Measurements from ENCODE around the gene LYL1. TPM values are rescaled to one million over a fixed set of nuclear protein-coding genes. Genes with fewer than 3 reads are reported as not detected.
A peak's percentile ranks its signal among the peaks of the same experiment; 100 is the strongest.

LYL1 gene
- total and polyA plus RNA-seq, 2 of the 13 experiments (the other 11 are each of a cell fraction or from before 2014, with no cell fraction given), result 0.75 to 0.92 TPM

DNA sequence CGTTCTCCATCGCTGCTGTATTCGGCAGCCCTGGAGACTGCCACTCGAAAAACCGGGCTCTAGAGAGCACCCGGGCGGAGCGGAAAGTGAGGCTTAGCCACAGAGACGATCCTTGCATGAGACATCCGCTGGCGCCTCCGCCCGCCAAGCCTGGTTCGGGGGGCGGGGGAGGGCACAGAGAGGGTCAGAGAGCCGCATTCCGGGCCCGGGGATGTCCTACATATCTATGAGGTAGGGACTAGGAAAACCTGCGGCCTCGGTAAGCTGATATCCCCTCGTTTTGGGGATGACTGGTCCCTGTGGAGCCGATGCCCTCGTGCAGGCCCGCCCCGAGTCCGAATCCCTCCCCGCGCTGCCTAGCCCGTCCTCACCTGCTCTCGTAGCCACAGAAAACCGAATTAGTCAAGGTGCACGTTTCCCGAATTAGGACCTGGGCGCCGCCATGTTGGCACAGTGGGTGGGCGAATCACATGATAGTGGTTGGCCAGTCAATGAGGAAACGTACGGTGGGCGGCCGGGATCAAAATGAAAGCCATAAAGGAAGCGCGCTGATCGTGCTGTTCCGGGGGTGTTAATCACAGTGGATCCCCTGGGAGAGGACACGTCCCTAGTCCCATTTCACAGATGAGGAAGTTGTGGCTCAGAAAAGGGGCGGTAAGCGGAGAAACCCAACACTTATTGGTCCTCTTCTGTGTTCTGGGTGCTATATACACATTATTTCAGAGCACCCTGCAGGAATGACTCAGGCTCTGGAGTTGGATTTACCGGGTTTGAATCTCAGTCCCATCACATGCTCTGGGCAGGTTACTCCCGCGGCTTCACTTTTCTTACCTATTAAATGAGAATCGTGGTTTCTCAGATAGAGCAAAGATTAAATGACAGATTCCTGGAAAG is 13.9 kb upstream of the LYL1 start, which contains the start of gene TRMT1 (continued):
- TF ChIP-seq, protein P1, sequence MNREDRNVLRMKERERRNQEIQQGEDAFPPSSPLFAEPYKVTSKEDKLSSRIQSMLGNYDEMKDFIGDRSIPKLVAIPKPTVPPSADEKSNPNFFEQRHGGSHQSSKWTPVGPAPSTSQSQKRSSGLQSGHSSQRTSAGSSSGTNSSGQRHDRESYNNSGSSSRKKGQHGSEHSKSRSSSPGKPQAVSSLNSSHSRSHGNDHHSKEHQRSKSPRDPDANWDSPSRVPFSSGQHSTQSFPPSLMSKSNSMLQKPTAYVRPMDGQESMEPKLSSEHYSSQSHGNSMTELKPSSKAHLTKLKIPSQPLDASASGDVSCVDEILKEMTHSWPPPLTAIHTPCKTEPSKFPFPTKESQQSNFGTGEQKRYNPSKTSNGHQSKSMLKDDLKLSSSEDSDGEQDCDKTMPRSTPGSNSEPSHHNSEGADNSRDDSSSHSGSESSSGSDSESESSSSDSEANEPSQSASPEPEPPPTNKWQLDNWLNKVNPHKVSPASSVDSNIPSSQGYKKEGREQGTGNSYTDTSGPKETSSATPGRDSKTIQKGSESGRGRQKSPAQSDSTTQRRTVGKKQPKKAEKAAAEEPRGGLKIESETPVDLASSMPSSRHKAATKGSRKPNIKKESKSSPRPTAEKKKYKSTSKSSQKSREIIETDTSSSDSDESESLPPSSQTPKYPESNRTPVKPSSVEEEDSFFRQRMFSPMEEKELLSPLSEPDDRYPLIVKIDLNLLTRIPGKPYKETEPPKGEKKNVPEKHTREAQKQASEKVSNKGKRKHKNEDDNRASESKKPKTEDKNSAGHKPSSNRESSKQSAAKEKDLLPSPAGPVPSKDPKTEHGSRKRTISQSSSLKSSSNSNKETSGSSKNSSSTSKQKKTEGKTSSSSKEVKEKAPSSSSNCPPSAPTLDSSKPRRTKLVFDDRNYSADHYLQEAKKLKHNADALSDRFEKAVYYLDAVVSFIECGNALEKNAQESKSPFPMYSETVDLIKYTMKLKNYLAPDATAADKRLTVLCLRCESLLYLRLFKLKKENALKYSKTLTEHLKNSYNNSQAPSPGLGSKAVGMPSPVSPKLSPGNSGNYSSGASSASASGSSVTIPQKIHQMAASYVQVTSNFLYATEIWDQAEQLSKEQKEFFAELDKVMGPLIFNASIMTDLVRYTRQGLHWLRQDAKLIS (CRISPR knock-in tag; IDR thresholded peaks at IDR 0.05), result no peak
- no peak for TF ChIP-seq HIVEP1 (CRISPR knock-in tag; IDR thresholded peaks at IDR 0.05)
- no peak for TF ChIP-seq RFX5 (IDR thresholded peaks at IDR 0.05; ENCODE audit: low read depth, low read length)
- TF ChIP-seq ZNF383 (CRISPR knock-in tag; IDR thresholded peaks at IDR 0.05; ENCODE audit: borderline replicate concordance), result no peak
- TF ChIP-seq IRF2 (CRISPR knock-in tag; IDR thresholded peaks at IDR 0.05), result peak; percentile 85
- TF ChIP-seq FLYWCH1 (CRISPR knock-in tag; IDR thresholded peaks at IDR 0.05), result no peak
- TF ChIP-seq, protein P2, sequence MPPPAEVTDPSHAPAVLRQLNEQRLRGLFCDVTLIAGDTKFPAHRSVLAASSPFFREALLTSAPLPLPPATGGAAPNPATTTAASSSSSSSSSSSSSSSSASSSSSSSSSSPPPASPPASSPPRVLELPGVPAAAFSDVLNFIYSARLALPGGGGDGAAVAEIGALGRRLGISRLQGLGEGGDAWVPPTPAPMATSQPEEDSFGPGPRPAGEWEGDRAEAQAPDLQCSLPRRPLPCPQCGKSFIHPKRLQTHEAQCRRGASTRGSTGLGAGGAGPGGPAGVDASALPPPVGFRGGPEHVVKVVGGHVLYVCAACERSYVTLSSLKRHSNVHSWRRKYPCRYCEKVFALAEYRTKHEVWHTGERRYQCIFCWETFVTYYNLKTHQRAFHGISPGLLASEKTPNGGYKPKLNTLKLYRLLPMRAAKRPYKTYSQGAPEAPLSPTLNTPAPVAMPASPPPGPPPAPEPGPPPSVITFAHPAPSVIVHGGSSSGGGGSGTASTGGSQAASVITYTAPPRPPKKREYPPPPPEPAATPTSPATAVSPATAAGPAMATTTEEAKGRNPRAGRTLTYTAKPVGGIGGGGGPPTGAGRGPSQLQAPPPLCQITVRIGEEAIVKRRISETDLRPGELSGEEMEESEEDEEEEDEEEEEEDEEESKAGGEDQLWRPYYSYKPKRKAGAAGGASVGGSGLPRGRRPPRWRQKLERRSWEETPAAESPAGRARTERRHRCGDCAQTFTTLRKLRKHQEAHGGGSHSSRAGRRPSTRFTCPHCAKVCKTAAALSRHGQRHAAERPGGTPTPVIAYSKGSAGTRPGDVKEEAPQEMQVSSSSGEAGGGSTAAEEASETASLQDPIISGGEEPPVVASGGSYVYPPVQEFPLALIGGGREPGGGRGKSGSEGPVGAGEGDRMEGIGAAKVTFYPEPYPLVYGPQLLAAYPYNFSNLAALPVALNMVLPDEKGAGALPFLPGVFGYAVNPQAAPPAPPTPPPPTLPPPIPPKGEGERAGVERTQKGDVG (CRISPR knock-in tag; IDR thresholded peaks at IDR 0.05; ENCODE audit: borderline replicate concordance), result no peak
- no peak; the same call in 1 of the 2 replicates for TF ChIP-seq HOXD1 (CRISPR knock-in tag; IDR thresholded peaks at IDR 0.05)
- TF ChIP-seq ZBTB8A (CRISPR knock-in tag; IDR thresholded peaks at IDR 0.05; ENCODE audit: borderline replicate concordance, low read depth), result no peak
- no peak for TF ChIP-seq ZNF24 (IDR thresholded peaks at IDR 0.05)
- TF ChIP-seq KMT2B (CRISPR knock-in tag; IDR thresholded peaks at IDR 0.05), result peak; percentile 82
- TF ChIP-seq, protein P3, sequence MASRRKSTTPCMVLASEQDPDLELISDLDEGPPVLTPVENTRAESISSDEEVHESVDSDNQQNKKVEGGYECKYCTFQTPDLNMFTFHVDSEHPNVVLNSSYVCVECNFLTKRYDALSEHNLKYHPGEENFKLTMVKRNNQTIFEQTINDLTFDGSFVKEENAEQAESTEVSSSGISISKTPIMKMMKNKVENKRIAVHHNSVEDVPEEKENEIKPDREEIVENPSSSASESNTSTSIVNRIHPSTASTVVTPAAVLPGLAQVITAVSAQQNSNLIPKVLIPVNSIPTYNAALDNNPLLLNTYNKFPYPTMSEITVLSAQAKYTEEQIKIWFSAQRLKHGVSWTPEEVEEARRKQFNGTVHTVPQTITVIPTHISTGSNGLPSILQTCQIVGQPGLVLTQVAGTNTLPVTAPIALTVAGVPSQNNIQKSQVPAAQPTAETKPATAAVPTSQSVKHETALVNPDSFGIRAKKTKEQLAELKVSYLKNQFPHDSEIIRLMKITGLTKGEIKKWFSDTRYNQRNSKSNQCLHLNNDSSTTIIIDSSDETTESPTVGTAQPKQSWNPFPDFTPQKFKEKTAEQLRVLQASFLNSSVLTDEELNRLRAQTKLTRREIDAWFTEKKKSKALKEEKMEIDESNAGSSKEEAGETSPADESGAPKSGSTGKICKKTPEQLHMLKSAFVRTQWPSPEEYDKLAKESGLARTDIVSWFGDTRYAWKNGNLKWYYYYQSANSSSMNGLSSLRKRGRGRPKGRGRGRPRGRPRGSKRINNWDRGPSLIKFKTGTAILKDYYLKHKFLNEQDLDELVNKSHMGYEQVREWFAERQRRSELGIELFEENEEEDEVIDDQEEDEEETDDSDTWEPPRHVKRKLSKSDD (CRISPR knock-in tag; IDR thresholded peaks at IDR 0.05; ENCODE audit: low read depth), result no peak
- TF ChIP-seq MBNL3 (CRISPR knock-in tag; conservative IDR thresholded peaks at IDR 0.05), result no peak
- TF ChIP-seq, protein P4, sequence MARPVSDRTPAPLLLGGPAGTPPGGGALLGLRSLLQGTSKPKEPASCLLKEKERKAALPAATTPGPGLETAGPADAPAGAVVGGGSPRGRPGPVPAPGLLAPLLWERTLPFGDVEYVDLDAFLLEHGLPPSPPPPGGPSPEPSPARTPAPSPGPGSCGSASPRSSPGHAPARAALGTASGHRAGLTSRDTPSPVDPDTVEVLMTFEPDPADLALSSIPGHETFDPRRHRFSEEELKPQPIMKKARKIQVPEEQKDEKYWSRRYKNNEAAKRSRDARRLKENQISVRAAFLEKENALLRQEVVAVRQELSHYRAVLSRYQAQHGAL (CRISPR knock-in tag; IDR thresholded peaks at IDR 0.05; ENCODE audit: not compliant biosample characterization), result no peak
- TF ChIP-seq PITX1 (CRISPR knock-in tag; IDR thresholded peaks at IDR 0.05), result no peak; the same call in none of the 2 replicates
- no peak for TF ChIP-seq RFX1 (IDR thresholded peaks at IDR 0.05)
- no peak; the same call in 1 of the 2 replicates for TF ChIP-seq ZSCAN21 (CRISPR knock-in tag; IDR thresholded peaks at IDR 0.05; ENCODE audit: borderline replicate concordance)
- TF ChIP-seq GPN1 (CRISPR knock-in tag; IDR thresholded peaks at IDR 0.05; ENCODE audit: borderline replicate concordance), result no peak
